Fibroblast of mammary gland (primary cell): ENCODE results near the gene SPATS2.

ENCODE experiments used
- DNase-seq: peaks from one replicate; pipeline ENCODE4 v3.0.0-alpha.2; 2010; ENCODE audit warnings: low read depth
- H3K4me3 ChIP-seq: 2 replicates; pipeline ENCODE4 v1.5.1; 2011; ENCODE audit warnings: low read depth, mild to moderate bottlenecking, low read length, moderate library complexity; ENCODE audit not compliant: control insufficient read depth
- TF ChIP-seq, protein P1 (sequence below): conservative IDR thresholded peaks from 2 replicates; pipeline ENCODE4 v1.5.1; 2011; ENCODE audit warnings: low read depth, low read length, inconsistent platforms; ENCODE audit not compliant: control insufficient read depth, insufficient read depth

The SPATS2 gene

DNA sequence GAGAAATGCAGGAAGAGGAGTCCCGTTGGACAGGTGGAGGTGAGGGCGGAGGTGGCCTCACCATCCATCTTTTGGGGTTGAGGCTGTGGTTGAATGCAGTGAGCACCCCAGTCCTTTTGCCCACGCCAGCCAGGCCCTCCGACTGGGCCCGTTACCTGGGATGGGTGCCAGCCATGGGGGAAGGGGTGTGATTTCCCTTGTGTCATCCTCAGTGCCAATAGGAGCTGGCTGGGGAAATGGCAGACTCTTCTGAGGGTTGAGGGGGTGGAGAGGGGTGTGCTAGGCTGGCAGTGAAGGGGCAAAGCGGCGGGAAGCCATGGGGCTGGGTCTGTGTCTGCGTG lies 181.2 kb downstream of the SPATS2 start:
- TF ChIP-seq, protein P1, sequence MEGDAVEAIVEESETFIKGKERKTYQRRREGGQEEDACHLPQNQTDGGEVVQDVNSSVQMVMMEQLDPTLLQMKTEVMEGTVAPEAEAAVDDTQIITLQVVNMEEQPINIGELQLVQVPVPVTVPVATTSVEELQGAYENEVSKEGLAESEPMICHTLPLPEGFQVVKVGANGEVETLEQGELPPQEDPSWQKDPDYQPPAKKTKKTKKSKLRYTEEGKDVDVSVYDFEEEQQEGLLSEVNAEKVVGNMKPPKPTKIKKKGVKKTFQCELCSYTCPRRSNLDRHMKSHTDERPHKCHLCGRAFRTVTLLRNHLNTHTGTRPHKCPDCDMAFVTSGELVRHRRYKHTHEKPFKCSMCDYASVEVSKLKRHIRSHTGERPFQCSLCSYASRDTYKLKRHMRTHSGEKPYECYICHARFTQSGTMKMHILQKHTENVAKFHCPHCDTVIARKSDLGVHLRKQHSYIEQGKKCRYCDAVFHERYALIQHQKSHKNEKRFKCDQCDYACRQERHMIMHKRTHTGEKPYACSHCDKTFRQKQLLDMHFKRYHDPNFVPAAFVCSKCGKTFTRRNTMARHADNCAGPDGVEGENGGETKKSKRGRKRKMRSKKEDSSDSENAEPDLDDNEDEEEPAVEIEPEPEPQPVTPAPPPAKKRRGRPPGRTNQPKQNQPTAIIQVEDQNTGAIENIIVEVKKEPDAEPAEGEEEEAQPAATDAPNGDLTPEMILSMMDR = no peak
- no peak for DNase-seq
- no peak overlapping the region for H3K4me3 ChIP-seq

DNA sequence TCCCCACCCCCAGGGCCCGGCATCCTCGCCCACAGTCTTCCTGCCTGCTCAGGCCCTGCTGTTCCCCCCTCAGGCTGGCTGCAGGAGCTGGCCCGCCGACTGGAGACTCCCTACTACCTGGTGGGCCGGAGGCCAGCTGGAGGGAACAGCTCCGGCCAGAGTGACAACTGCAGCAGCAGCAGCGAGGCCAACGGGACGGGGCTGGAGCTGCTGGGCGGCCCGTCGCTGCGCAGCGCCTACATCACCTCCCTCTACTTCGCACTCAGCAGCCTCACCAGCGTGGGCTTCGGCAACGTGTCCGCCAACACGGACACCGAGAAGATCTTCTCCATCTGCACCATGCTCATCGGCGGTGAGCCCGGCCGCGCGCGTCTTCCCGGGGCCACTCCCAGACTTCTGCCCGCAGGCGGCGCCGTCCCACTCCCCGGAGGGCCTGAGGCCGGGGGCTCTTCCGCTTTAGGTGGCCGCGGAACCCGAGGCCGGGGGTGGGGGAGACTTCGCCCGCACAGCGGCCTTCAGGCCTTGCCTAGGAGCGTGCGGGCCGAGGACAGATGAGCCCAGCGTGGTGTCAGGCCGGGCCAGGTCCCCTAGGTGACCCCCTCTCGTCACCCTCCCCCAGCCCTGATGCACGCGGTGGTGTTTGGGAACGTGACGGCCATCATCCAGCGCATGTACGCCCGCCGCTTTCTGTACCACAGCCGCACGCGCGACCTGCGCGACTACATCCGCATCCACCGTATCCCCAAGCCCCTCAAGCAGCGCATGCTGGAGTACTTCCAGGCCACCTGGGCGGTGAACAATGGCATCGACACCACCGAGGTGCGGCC lies 181.8 kb downstream of the SPATS2 start:
- TF ChIP-seq, protein P1 = peak; percentile 14
- H3K4me3 ChIP-seq = peak overlapping the region; percentile 4
- no peak for DNase-seq

DNA sequence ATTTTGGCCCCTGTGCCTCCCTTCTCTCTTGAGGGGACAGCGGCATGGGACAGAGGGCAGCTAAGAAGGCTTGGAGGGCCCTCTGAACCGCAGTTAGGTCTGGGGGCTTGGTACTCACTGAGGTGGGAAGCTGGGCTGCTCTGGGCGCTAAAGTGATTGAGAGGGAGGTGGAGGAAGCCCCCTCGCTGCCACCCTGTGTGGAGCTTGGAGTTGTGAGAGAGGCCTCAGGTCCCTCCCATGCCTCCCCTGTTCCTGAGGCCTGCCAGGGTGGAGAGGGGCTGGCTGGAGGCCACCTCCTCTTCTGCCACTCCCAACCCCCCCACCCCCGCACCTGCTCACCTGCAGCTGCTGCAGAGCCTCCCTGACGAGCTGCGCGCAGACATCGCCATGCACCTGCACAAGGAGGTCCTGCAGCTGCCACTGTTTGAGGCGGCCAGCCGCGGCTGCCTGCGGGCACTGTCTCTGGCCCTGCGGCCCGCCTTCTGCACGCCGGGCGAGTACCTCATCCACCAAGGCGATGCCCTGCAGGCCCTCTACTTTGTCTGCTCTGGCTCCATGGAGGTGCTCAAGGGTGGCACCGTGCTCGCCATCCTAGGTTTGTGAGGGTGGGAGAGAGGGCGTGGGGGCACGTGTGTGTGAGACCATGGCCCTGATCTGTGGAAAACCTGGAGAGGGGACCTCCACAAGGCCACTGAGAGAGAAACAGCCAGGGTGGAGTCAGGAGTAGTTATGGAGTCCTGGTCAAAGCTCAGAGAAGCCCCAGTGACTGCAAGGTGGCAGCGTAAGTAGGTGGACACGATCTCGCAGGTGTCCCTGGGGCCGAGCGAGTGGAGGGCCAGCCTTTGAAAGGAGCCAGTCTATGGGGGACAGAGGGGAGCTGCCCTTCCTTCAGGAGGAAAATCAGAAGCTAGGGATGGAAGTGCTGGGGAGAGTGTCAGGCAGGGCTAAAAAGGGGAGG lies 182.8 kb downstream of the SPATS2 start:
- no peak overlapping the region for H3K4me3 ChIP-seq
- no peak for DNase-seq
- TF ChIP-seq, protein P1 = no peak

DNA sequence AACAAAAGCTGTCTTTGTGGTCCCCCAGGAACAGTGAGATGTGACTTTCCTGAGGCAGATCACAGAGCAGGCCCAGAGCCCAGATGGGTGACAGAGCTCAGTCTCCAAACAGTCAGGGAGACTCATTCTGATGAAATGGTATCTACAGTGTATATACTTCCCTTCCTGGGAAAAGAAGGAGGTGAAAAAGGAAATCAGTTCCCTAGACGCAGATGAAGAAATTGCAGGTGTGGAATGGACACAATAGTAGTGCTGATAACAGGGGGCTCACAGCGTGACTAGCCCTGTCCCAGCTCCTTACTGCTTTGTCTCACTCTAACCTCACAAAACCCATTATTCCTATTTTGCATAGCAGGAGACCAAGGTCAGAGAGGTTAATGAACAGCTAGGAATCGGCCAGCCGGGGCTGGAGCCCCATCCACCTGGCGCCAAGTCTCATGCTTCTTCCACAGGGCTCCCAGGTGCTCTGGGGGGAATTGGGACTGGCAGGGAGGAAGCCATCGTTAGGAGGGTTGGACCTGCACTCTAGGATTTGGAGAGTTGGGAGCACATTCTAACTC lies 183.5 kb downstream of the SPATS2 start:
- H3K4me3 ChIP-seq = no peak overlapping the region
- DNase-seq = no peak
- TF ChIP-seq, protein P1 = no peak

DNA sequence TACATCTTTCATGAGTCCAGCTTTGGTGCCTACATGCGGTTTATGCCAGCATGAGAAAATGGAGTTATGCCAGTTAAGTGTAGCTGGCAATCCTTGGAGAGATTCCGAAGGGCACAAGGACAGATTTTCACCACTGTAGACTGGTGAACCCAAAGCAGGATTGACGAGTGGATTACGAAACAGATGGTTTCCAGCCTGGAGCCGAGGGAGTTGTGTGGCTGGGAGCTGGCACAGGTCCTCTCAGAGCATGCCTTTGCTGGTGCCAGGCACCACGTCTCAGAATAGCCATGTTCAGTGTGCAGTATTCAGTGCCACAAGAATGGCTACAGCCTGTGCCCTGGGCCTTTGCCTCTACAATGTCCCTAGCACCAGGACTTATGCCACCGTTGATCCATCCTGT lies 184.8 kb downstream of the SPATS2 start:
- no peak for DNase-seq
- H3K4me3 ChIP-seq = no peak overlapping the region
- TF ChIP-seq, protein P1 = no peak

DNA sequence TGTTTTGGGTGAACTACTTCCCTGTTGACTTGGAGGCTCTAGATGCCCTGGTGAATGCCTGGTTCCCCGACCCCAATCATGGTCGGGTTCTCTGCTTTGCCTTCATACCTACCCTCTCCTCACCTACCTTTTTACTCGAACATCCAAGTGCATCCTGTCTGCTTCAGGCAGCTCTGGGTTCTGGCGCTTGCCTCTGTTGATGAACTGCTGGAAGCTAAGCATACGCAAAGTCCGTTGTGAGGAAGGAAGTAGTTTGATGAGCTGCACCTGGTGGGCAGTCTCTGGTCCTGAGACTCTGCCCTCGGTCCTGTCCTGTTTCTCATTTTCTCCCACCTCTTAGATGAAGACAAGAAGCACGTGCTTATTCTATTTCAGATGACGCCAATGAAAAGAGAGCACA lies 185.2 kb downstream of the SPATS2 start:
- no peak overlapping the region for H3K4me3 ChIP-seq
- TF ChIP-seq, protein P1 = no peak
- DNase-seq = no peak
